Measurements from ENCODE around the gene LRRC49.

GRCh38 chr15:70964686-70965085 lies 72.1 kb downstream of the LRRC49 start:
- TF ChIP-seq MYC (IDR thresholded peaks at IDR 0.05; ENCODE audit: insufficient read depth, insufficient read length, insufficient replicate concordance, low read length, severe bottlenecking), result no peak
- TF ChIP-seq POLR2AphosphoS5 (IDR thresholded peaks at IDR 0.05; ENCODE audit: low read length), result no peak
- TF ChIP-seq GABPA (IDR thresholded peaks at IDR 0.05; ENCODE audit: low read depth), result no peak
- TF ChIP-seq PAX8 (IDR thresholded peaks at IDR 0.05), result no peak
- no peak for TF ChIP-seq ETV6 (conservative IDR thresholded peaks at IDR 0.05 in 1 of 2, IDR thresholded peaks at IDR 0.05 in 1 of 2; ENCODE audit: borderline replicate concordance in 1 of 2, low read depth in 1 of 2)
- no peak for TF ChIP-seq CREB1 (IDR thresholded peaks at IDR 0.05; ENCODE audit: low read depth)
- TF ChIP-seq RAD21 (IDR thresholded peaks at IDR 0.05; ENCODE audit: insufficient read depth, low read depth, low read length), result no peak
- no peak for TF ChIP-seq CBX5 (IDR thresholded peaks at IDR 0.05; ENCODE audit: low read depth)
- no peak for TF ChIP-seq POLR2A (IDR thresholded peaks at IDR 0.05; ENCODE audit: low read depth, low read length)
- TF ChIP-seq CTCF (IDR thresholded peaks at IDR 0.05 in 2 of 3, conservative IDR thresholded peaks at IDR 0.05 in 1 of 3; ENCODE audit: control insufficient read depth in 2 of 3, extremely low read depth in 1 of 3, insufficient read depth in 1 of 3, low read depth in 3 of 3, low read length in 3 of 3), result no peak
- no peak for TF ChIP-seq EZH2 (IDR thresholded peaks at IDR 0.05; ENCODE audit: borderline replicate concordance, control insufficient read depth, low read depth, low read length)

Measured in GM12878 (cell line).